HepG2 (cell line): ENCODE data around the gene VAT1L. TPM values are rescaled to one million over a fixed set of nuclear protein-coding genes. Genes with fewer than 3 reads are reported as not detected.

ENCODE experiments used
- GABPB1 ChIP-seq: IDR thresholded peaks from 2 replicates; pipeline ENCODE4 v1.6.1; 2016; ENCODE audit warnings: mild to moderate bottlenecking, missing genetic modification reagents, moderate library complexity, missing compliant biosample characterization
- ZNF101 ChIP-seq: sonication (generic); formaldehyde crosslinking; IDR thresholded peaks from 2 replicates; pipeline ENCODE4 v1.4.0; 2020; ENCODE audit warnings: mild to moderate bottlenecking, low read depth, missing genetic modification reagents, borderline replicate concordance
- ZNF18 ChIP-seq: sonication (generic); formaldehyde crosslinking; IDR thresholded peaks from 2 replicates; pipeline ENCODE4 v1.8.0; 2022; ENCODE audit warnings: mild to moderate bottlenecking, missing genetic modification reagents; ENCODE audit not compliant: insufficient replicate concordance
- ZNF33A ChIP-seq: sonication (generic); formaldehyde crosslinking; IDR thresholded peaks from 2 replicates; pipeline ENCODE4 v1.5.1; 2020; ENCODE audit warnings: missing genetic modification reagents, mild to moderate bottlenecking, moderate library complexity, borderline replicate concordance
- ZNF510 ChIP-seq: sonication (generic); formaldehyde crosslinking; IDR thresholded peaks from 2 replicates; pipeline ENCODE4 v1.4.0; 2020; ENCODE audit warnings: low read depth, mild to moderate bottlenecking, missing genetic modification reagents
- ZNF576 ChIP-seq: sonication (generic); formaldehyde crosslinking; IDR thresholded peaks from 2 replicates; pipeline ENCODE4 v1.4.0; 2020; ENCODE audit warnings: mild to moderate bottlenecking, missing genetic modification reagents
- ZNF703 ChIP-seq: sonication (generic); formaldehyde crosslinking; IDR thresholded peaks from 2 replicates; pipeline ENCODE4 v1.5.1; 2020; ENCODE audit warnings: missing genetic modification reagents, mild to moderate bottlenecking, moderate library complexity, borderline replicate concordance
- ZNF775 ChIP-seq: sonication (generic); formaldehyde crosslinking; IDR thresholded peaks from 2 replicates; pipeline ENCODE4 v1.4.0; 2020; ENCODE audit warnings: missing genetic modification reagents, mild to moderate bottlenecking, moderate library complexity, borderline replicate concordance
- polyA plus RNA-seq, 8 experiments: library from polyadenylated mRNA; depleted of rRNA in 3 of 8; stranded (reverse) in 7 of 8; unstranded in 1 of 8; fragments of >200 nt; fragmentation: Illumina TruSeq in 4 of 8; extraction: Trizol in 4 of 8; gene quantifications; 2 replicates each; pipeline versions ENCODE4 v1.2.1 to v1.2.3, GENCODE V29; 2011 to 2016; ENCODE audit warnings: low read depth in 4 of 8, missing spikeins in 1 of 8, mixed read lengths in 1 of 8; ENCODE audit not compliant: insufficient read depth in 1 of 8
- total RNA-seq, 5 experiments: library from RNA; depleted of rRNA; stranded (reverse); fragments of >200 nt; fragmentation: Illumina TruSeq; extraction: Trizol; gene quantifications; 2 replicates each; pipeline ENCODE4 v1.2.3, GENCODE V29; 2016; ENCODE audit warnings: low read depth in 1 of 5
- TF ChIP-seq, protein P1 (sequence below): sonication (generic); formaldehyde crosslinking; IDR thresholded peaks from 2 replicates; pipeline ENCODE4 v1.4.0; 2020; ENCODE audit warnings: mild to moderate bottlenecking, missing genetic modification reagents, borderline replicate concordance
- TF ChIP-seq, protein P2 (sequence below): sonication (generic); formaldehyde crosslinking; IDR thresholded peaks from 2 replicates; pipeline ENCODE4 v1.8.1; 2023; ENCODE audit warnings: missing genetic modification reagents, mild to moderate bottlenecking, borderline replicate concordance

VAT1L gene
- total and polyA plus RNA-seq, 2 of the 13 experiments (the other 11 are each of a cell fraction or from before 2014, with no cell fraction given) = not detected

DNA sequence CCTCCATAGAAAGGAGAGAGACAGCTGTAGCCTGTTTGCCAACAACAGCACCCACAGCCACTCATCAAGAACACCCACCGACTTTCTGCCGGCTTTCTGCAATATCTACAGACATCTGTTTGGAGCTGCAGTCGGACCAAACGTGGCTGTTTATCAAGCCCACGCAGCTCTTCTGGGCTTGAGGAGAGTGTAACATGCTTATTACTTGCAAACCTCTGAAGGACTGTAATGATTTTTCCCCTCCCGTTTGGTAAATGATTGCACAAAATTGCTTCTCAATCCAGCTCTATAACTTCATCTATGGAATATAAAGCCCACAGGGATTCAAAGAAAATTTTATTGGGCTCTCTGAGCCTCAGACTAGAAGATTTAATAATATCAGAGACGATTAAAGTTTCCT, 100.5 kb downstream of the VAT1L start (continued):
- TF ChIP-seq ZNF703 (CRISPR knock-in tag) (no peak), ZNF775 (no peak), ZNF18 (CRISPR knock-in tag) (no peak), ZNF510 (CRISPR knock-in tag) (no peak), ZNF576 (CRISPR knock-in tag) (no peak), GABPB1 (CRISPR knock-in tag) (no peak), ZNF33A (CRISPR knock-in tag) (no peak), ZNF101 (CRISPR knock-in tag) (no peak)
- TF ChIP-seq, protein P1, sequence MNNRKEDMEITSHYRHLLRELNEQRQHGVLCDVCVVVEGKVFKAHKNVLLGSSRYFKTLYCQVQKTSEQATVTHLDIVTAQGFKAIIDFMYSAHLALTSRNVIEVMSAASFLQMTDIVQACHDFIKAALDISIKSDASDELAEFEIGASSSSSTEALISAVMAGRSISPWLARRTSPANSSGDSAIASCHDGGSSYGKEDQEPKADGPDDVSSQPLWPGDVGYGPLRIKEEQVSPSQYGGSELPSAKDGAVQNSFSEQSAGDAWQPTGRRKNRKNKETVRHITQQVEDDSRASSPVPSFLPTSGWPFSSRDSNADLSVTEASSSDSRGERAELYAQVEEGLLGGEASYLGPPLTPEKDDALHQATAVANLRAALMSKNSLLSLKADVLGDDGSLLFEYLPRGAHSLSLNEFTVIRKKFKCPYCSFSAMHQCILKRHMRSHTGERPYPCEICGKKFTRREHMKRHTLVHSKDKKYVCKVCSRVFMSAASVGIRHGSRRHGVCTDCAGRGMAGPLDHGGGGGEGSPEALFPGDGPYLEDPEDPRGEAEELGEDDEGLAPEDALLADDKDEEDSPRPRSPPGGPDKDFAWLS (CRISPR knock-in tag) = no peak
- TF ChIP-seq, protein P2, sequence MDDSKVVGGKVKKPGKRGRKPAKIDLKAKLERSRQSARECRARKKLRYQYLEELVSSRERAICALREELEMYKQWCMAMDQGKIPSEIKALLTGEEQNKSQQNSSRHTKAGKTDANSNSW (CRISPR knock-in tag) = no peak
